Colonic mucosa (tissue), 4 donors: Measurements from ENCODE around the gene DQX1. TPM values are rescaled to one million over a fixed set of nuclear protein-coding genes. Genes with fewer than 3 reads are reported as not detected.

ENCODE experiments used
- DNase-seq: peaks from one replicate; pipeline ENCODE4 v3.0.0-alpha.2; 2020
- H3K27ac ChIP-seq: fragments of 200-600 bp; one replicate; pipeline ENCODE4 v1.8.0; 2021
- H3K27me3 ChIP-seq: fragments of 200-600 bp; one replicate; pipeline ENCODE4 v1.8.0; 2021
- H3K36me3 ChIP-seq: fragments of 200-600 bp; one replicate; pipeline ENCODE4 v1.8.0; 2021
- H3K4me1 ChIP-seq: fragments of 200-600 bp; one replicate; pipeline ENCODE4 v1.8.0; 2021; ENCODE audit warnings: mild to moderate bottlenecking
- H3K4me3 ChIP-seq: fragments of 200-600 bp; one replicate; pipeline ENCODE4 v1.8.0; 2021
- H3K9ac ChIP-seq, 2 donors: one replicate each; pipeline ENCODE4 v1.7.0; 2013; ENCODE audit warnings: control low read depth in 2 of 2, low read depth in 2 of 2, low read length in 2 of 2
- H3K9me3 ChIP-seq: fragments of 200-600 bp; one replicate; pipeline ENCODE4 v1.8.0; 2021
- intact Hi-C: fragments of 100-400 bp; cut with DNase I; formaldehyde crosslinking; loops from one replicate; pipeline ENCODE4 v1.14.1; 2022
- total RNA-seq, 2 donors: library from RNA; stranded (reverse); fragmentation: NEBNext Ultra II Directional in 1 of 2; extraction: Animal tissue kit (Norgen Biotek cat#: 25700) in 1 of 2; gene quantifications; one replicate each; pipeline ENCODE4 v1.2.1, GENCODE V29; 2021
- TF ChIP-seq, protein P1 (sequence below): fragments of 200-600 bp; IDR thresholded peaks from one replicate; pipeline ENCODE4 v1.8.0; 2022; ENCODE audit warnings: antibody characterized with exemption, mild to moderate bottlenecking
- donor health status: healthy.
- donor health status: DM: no; HTN: no; CAD: no.
- donor health status: DM: no; HTN: no; CAD: no.

The DQX1 gene
- total RNA-seq, 2 donors from 2014 or later, result 34.2 to 36.8 TPM

DNA sequence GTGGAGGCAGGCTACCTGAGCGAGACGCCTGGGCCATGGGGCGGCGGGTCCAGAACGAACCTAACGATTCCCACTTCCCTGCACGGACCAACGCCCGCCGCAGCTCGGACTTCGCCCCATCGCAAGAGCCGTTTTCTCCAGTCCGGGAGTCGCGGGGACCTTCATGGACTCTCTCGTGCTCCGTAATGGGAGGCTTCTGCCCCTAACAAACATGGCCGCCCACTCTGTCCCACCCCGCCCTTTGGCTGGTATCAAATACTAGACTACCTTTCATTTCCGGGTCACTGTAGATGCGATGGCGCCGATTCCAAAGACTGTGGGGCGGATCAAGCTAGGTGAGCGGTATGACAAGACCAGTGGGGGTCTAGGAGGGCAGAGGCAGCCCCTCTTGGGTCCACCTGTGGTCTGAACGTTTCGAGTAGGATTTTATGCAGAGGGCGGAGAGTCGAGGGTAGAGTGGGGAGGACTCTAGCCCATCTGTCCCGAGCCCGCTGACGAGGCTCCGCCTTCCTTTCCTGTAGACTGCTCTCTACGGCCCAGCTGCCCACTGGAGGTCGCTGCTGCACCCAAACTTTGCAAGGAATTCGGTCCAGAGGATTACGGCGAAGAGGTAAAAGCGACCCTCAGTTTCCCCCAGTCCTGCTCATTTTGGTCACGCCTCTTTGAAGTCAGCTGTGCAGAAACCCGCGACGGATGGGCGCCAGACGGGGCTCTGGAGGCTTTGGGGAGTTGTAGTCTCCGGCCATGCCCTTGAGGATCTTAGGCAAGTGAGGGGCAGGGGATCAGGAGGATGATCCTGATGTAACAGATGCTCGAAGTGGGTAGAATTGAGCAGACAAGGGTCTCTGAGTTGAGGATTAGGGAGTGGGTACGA, 43.0 kb downstream of the DQX1 start, which contains the start of the genes CCDC142 and TTC31:
Gene CCDC142 (minus strand): TSS at position 198 of the 874 bp plus-strand sequence. CDS start 161 bp downstream, at position 37.
Gene TTC31 (plus strand): TSS at position 281 of the 874 bp plus-strand sequence. CDS start 15 bp downstream, at position 296.
- peak; percentile 97 for DNase-seq
- Histone ChIP-seq H3K27me3 (no peaks in the 10 kb centered on the region), H3K4me3 (peak within 1 kb of the TSS; percentile 86), H3K4me1 (peaks cover 16% of the 10 kb centered on the region), H3K36me3 (no peaks in the 10 kb centered on the region), H3K9ac (peak within 1 kb of the TSS; percentile 79 to 80), H3K27ac (peak within 1 kb of the TSS; percentile 91), H3K9me3 (no peaks in the 10 kb centered on the region)
- intact Hi-C loops, result loop anchor here (2.0 to 10.0 kb wide), 3 partner anchors 49 to 392 kb away; no protein-coding TSS in a partner anchor
- TF ChIP-seq, protein P1, sequence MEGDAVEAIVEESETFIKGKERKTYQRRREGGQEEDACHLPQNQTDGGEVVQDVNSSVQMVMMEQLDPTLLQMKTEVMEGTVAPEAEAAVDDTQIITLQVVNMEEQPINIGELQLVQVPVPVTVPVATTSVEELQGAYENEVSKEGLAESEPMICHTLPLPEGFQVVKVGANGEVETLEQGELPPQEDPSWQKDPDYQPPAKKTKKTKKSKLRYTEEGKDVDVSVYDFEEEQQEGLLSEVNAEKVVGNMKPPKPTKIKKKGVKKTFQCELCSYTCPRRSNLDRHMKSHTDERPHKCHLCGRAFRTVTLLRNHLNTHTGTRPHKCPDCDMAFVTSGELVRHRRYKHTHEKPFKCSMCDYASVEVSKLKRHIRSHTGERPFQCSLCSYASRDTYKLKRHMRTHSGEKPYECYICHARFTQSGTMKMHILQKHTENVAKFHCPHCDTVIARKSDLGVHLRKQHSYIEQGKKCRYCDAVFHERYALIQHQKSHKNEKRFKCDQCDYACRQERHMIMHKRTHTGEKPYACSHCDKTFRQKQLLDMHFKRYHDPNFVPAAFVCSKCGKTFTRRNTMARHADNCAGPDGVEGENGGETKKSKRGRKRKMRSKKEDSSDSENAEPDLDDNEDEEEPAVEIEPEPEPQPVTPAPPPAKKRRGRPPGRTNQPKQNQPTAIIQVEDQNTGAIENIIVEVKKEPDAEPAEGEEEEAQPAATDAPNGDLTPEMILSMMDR, result peak; percentile 73

DNA sequence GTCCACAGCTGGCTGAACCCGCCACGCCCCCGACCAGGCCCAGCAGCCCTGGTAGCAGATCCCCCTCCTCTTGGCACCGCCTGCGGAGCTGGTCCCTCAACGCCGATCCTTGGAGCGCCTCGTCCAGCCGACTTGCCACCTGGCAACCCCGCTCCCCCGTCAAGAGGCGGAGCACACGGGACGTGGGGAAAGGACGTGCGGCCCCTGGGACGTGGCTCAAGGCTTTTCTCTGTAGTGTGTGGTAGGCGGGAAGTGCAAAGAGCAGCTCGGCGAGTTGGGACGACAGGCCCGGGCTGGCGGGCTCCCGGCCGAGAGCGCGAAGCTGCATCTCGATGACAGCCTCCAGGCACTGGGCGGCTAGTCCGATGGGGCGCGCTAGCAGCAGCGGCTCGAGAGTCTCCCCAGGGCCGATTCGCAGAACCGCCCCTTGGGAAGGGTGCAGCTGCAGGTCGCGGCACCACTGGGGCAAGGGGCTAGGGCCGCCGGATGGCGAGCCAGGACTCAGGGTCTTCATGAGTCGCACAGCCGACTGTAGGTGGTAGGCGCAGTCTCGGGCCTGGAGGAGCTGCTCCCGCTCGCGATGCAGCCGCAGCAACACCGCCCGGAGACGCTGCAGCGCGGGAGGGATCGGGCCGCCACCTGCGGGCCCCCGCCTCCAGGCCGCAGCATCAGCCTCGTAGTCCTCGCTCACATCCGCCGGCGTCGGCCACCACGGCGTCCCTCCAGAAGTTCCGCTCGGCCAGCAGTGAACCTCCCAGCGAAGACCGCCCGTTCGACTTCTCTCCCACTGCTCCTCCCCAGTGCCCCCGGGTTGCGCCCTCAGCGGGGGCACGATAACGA, 43.9 kb downstream of the DQX1 start:
- H3K36me3 ChIP-seq, result no peaks in the 10 kb centered on the region
- H3K27ac ChIP-seq, result peak overlapping the region; percentile 91
- TF ChIP-seq, protein P1, result no peak
- intact Hi-C loops, result loop anchor here (2.0 to 10.0 kb wide), 3 partner anchors 50 to 393 kb away; no protein-coding TSS in a partner anchor
- peak overlapping the region; percentile 86 for H3K4me3 ChIP-seq
- peaks cover 16% of the 10 kb centered on the region for H3K4me1 ChIP-seq
- H3K9ac ChIP-seq, result peak overlapping the region; percentile 79 to 80
- no peak for DNase-seq
- no peaks in the 10 kb centered on the region for H3K27me3 ChIP-seq
- no peaks in the 10 kb centered on the region for H3K9me3 ChIP-seq

DNA sequence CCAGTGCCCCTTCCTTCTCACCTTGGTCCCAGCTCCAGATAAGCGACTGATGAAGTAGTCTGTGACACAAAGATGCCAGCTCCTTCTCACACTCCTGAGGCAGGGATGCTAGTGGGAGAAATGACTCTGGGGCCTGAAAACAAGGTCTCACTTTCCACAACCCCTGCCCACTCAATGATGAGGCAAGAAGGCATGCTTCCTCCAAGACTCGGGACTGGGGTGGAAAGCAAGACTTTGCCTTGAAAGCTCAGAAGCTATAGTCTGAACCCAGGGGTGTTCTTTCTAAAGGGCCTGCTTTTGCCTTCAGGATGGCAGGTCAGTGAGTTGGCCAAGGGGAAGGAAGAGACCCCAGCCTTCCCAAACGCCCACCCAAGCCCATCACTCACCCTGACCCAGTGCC, 44.6 kb downstream of the DQX1 start:
- intact Hi-C loops, result loop anchor here (5.0 to 10.0 kb wide), 2 partner anchors 51 to 393 kb away; no protein-coding TSS in a partner anchor
- Histone ChIP-seq H3K9ac (peak overlapping the region; percentile 79 to 80), H3K27me3 (no peaks in the 10 kb centered on the region), H3K36me3 (no peaks in the 10 kb centered on the region), H3K9me3 (no peaks in the 10 kb centered on the region), H3K27ac (no peak overlapping the region), H3K4me1 (peaks cover 16% of the 10 kb centered on the region), H3K4me3 (peak overlapping the region; percentile 86)
- DNase-seq, result no peak
- TF ChIP-seq, protein P1, result no peak

DNA sequence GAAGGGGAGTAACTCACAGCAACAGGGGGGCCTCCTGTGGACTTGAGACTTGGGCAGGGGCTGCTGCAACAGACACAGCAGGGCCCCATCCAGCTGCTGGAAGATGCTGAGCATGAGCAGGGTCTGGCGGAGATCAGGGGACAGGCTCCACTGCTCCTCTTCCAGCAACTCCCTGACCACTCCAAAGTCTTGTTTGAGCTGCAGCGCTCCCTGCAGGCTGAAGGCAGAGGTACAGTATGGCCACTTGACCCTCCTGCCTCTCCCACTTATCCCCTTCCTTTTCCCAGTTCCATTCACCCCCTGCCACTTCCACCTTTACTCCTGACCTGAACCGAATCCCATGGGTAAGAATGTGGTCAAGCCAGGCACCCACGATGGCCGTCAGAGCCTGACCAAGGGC, 51.1 kb downstream of the DQX1 start:
- Histone ChIP-seq H3K27ac (no peak overlapping the region), H3K9me3 (no peaks in the 10 kb centered on the region), H3K36me3 (peaks cover 4% of the 10 kb centered on the region), H3K9ac (no peak overlapping the region), H3K4me3 (no peak overlapping the region), H3K27me3 (no peaks in the 10 kb centered on the region), H3K4me1 (peaks cover 9% of the 10 kb centered on the region)
- TF ChIP-seq, protein P1, result no peak
- intact Hi-C loops, result no loop called here
- no peak for DNase-seq

DNA sequence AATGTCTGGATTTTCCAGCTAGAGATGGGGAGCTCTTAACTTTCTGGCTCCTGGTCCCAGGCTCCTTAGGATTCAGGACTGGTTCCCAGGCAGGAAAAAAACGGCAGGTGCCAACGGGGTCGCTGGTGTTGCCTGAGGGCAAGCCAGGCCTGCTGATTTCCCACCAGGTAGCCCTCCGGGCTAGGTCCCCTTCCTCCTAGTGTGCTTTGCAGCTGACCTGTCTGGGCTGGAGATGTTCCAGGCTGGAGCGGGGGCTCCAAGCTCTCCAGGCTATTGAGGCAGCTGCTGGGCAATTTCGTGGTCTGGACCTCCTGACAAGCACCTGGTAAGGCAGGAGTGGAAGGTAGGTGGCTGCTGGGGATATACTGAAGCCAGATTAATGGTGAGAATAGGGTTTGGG, 51.5 kb downstream of the DQX1 start:
- TF ChIP-seq, protein P1, result no peak
- H3K9me3 ChIP-seq, result no peaks in the 10 kb centered on the region
- H3K36me3 ChIP-seq, result peaks cover 4% of the 10 kb centered on the region
- no peak for DNase-seq
- peaks cover 9% of the 10 kb centered on the region for H3K4me1 ChIP-seq
- H3K4me3 ChIP-seq, result no peak overlapping the region
- intact Hi-C loops, result no loop called here
- no peak overlapping the region for H3K27ac ChIP-seq
- no peaks in the 10 kb centered on the region for H3K27me3 ChIP-seq
- H3K9ac ChIP-seq, result no peak overlapping the region
